Trophoblast cell (in vitro differentiated cells and primary cell): ENCODE data around the gene PDE4B.

ENCODE experiments used
- DNase-seq, 2 donors: peaks; one replicate each; pipeline ENCODE4 v3.0.0-alpha.2; 2016
- H2AFZ ChIP-seq: 2 replicates; pipeline ENCODE4 v1.6.1; 2013; ENCODE audit warnings: low read length, moderate library complexity, mild to moderate bottlenecking; ENCODE audit not compliant: insufficient read depth, poor library complexity
- H2AK5ac ChIP-seq: 2 replicates; pipeline ENCODE4 v1.6.1; 2013; ENCODE audit warnings: mild to moderate bottlenecking, low read length
- H2BK120ac ChIP-seq: 2 replicates; pipeline ENCODE4 v1.6.1; 2013; ENCODE audit warnings: low read length, mild to moderate bottlenecking, moderate library complexity; ENCODE audit not compliant: insufficient read depth, poor library complexity
- H2BK12ac ChIP-seq: 2 replicates; pipeline ENCODE4 v1.6.1; 2013; ENCODE audit warnings: mild to moderate bottlenecking, low read length, moderate library complexity
- H2BK5ac ChIP-seq: 2 replicates; pipeline ENCODE4 v1.6.1; 2013; ENCODE audit warnings: low read length, low read depth, moderate library complexity, mild to moderate bottlenecking; ENCODE audit not compliant: poor library complexity
- H3K14ac ChIP-seq: 2 replicates; pipeline ENCODE4 v1.6.1; 2013; ENCODE audit warnings: mild to moderate bottlenecking, low read length
- H3K18ac ChIP-seq: 2 replicates; pipeline ENCODE4 v1.6.1; 2013; ENCODE audit warnings: mild to moderate bottlenecking, low read length
- H3K23ac ChIP-seq: 2 replicates; pipeline ENCODE4 v1.6.1; 2013; ENCODE audit warnings: low read length
- H3K27ac ChIP-seq: 2 replicates; pipeline ENCODE4 v1.5.1; 2013; ENCODE audit warnings: low read depth, mild to moderate bottlenecking, inconsistent platforms, low read length, moderate library complexity
- H3K27me3 ChIP-seq: 2 replicates; pipeline ENCODE4 v1.6.1; 2013; ENCODE audit warnings: inconsistent platforms, mild to moderate bottlenecking, low read length, moderate library complexity; ENCODE audit not compliant: insufficient read depth
- H3K36me3 ChIP-seq, 2 experiments: 1 replicate in 1 of 2; 2 replicates in 1 of 2; pipeline ENCODE4 v1.6.1; 2013; ENCODE audit warnings: low read length in 2 of 2, mild to moderate bottlenecking in 2 of 2, moderate library complexity in 1 of 2; ENCODE audit not compliant: insufficient read depth in 2 of 2, control insufficient read depth in 1 of 2
- H3K4ac ChIP-seq: 2 replicates; pipeline ENCODE4 v1.6.1; 2013; ENCODE audit warnings: low read depth, mild to moderate bottlenecking, low read length, moderate library complexity
- H3K4me1 ChIP-seq, 2 experiments: 1 replicate in 1 of 2; 2 replicates in 1 of 2; pipeline ENCODE4 v1.6.1; 2013; ENCODE audit warnings: low read length in 2 of 2, mild to moderate bottlenecking in 2 of 2, moderate library complexity in 1 of 2; ENCODE audit not compliant: insufficient read depth in 2 of 2, control insufficient read depth in 1 of 2
- H3K4me2 ChIP-seq: 2 replicates; pipeline ENCODE4 v1.6.1; 2013; ENCODE audit warnings: inconsistent platforms, mild to moderate bottlenecking, low read length, moderate library complexity
- H3K4me3 ChIP-seq: 2 replicates; pipeline ENCODE4 v1.5.1; 2013; ENCODE audit warnings: mild to moderate bottlenecking, low read depth, low read length, inconsistent platforms
- H3K79me1 ChIP-seq: one replicate; pipeline ENCODE4 v1.6.1; 2013; ENCODE audit warnings: low read length
- H3K79me2 ChIP-seq: 2 replicates; pipeline ENCODE4 v1.6.1; 2013; ENCODE audit warnings: low read length, mild to moderate bottlenecking; ENCODE audit not compliant: control insufficient read depth, insufficient read depth, poor library complexity
- H3K9ac ChIP-seq: 2 replicates; pipeline ENCODE4 v1.6.1; 2013; ENCODE audit warnings: mild to moderate bottlenecking, low read length
- H3K9me3 ChIP-seq: 2 replicates; pipeline ENCODE4 v1.6.1; 2013; ENCODE audit warnings: low read depth, mild to moderate bottlenecking, control low read depth, inconsistent platforms, low read length; ENCODE audit not compliant: insufficient read depth
- H4K12ac ChIP-seq: 2 replicates; pipeline ENCODE4 v1.6.1; 2013; ENCODE audit warnings: low read depth, mild to moderate bottlenecking, low read length, moderate library complexity
- H4K8ac ChIP-seq: 2 replicates; pipeline ENCODE4 v1.6.1; 2013; ENCODE audit warnings: low read depth, mild to moderate bottlenecking, low read length, moderate library complexity
- H4K91ac ChIP-seq: one replicate; pipeline ENCODE4 v1.6.1; 2013; ENCODE audit warnings: low read depth, mild to moderate bottlenecking, low read length, moderate library complexity
- WGBS: extraction: QIAGEN DNeasy Blood & Tissue Kit; methylation state at CpG from one replicate; pipeline ENCODE4 v1.1.7; 2013; ENCODE audit warnings: missing lambda C conversion rate; ENCODE audit not compliant: insufficient read length, insufficient coverage; ENCODE audit errors: extremely low coverage; 5-methylcytosine and 5-hydroxymethylcytosine counted together

The PDE4B gene

DNA sequence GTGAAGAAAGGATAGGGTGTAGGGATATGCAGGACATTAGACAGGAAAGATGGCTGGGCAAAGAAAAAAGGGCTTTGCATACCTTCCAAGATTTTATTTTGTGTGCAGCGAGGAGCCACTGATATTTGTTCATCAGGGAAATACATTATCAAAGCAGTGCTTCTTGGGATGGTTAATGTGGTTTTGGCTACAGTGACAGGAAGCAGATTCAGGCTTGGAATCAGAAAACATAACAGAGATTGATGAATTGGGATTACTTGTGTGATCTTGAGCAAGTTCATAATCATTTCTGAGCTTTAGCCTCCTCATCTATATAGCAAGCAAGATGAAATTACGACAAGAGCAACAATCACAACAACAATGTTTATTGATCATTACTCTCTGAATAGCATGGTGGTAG is 492.1 kb downstream of the PDE4B start:
- H2BK120ac ChIP-seq, result no peak overlapping the region
- H3K79me1 ChIP-seq, result no peaks in the 10 kb centered on the region
- H2BK12ac ChIP-seq, result no peak overlapping the region
- no peak overlapping the region for H2AK5ac ChIP-seq
- H3K14ac ChIP-seq, result no peak overlapping the region
- no peaks in the 10 kb centered on the region for H3K4me1 ChIP-seq
- H3K9ac ChIP-seq, result no peak overlapping the region
- H3K4me3 ChIP-seq, result no peak overlapping the region
- no peak overlapping the region for H4K8ac ChIP-seq
- no peak overlapping the region for H2AFZ ChIP-seq
- WGBS, result no CpG with 5 or more reads among the region's 2 CpGs
- H3K79me2 ChIP-seq, result no peaks in the 10 kb centered on the region
- H3K27me3 ChIP-seq, result no peaks in the 10 kb centered on the region
- H3K4me2 ChIP-seq, result no peak overlapping the region
- H3K18ac ChIP-seq, result no peak overlapping the region
- no peak overlapping the region for H4K12ac ChIP-seq
- H3K9me3 ChIP-seq, result no peaks in the 10 kb centered on the region
- H2BK5ac ChIP-seq, result no peak overlapping the region
- no peak overlapping the region for H3K23ac ChIP-seq
- no peak overlapping the region for H4K91ac ChIP-seq
- no peak overlapping the region for H3K27ac ChIP-seq
- no peaks in the 10 kb centered on the region for H3K36me3 ChIP-seq
- DNase-seq, result no peak
- H3K4ac ChIP-seq, result no peak overlapping the region

DNA sequence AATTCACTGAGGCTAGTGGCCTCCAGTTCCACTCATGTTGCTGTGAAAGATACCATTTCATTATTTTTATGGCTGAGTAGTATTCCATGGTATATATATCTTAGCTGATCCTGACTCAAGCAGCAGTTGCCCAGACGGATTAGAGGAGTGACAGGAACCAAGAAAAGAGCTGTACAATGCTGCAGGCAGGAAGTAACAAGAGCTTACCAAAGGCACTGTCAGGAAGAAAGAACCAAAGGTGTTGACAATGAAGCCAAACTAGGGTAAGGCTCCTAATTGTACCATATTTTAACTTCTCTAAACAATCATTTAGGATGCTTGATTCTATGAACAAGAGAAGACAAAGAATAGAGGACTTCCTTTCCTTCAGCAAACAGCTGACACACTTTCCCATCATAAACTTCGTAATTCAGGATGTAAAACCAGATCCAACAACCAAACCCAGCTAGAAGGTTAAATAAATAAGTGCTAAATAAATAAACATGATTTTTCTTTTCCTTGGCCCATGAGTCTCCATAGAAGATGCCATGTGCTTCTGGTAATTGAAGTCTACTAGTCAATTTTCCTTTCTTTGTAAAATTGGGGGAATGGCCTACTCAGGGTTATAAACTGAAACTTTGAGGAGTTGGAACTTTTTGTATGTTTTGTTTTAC is 493.0 kb downstream of the PDE4B start:
- Histone ChIP-seq H2AK5ac (no peak overlapping the region), H3K4me3 (no peak overlapping the region), H3K4ac (no peak overlapping the region), H3K9ac (no peak overlapping the region), H2BK5ac (no peak overlapping the region), H4K91ac (no peak overlapping the region), H3K27ac (no peak overlapping the region), H3K18ac (no peak overlapping the region), H4K8ac (no peak overlapping the region), H3K9me3 (no peaks in the 10 kb centered on the region), H2BK120ac (no peak overlapping the region), H2AFZ (no peak overlapping the region), H3K36me3 (no peaks in the 10 kb centered on the region), H3K23ac (no peak overlapping the region), H3K14ac (no peak overlapping the region), H4K12ac (no peak overlapping the region), H3K79me2 (no peaks in the 10 kb centered on the region), H3K79me1 (no peaks in the 10 kb centered on the region), H3K27me3 (no peaks in the 10 kb centered on the region), H2BK12ac (no peak overlapping the region), H3K4me2 (no peak overlapping the region), H3K4me1 (no peaks in the 10 kb centered on the region)
- WGBS, result no CpG with 5 or more reads among the region's 2 CpGs
- no peak for DNase-seq

DNA sequence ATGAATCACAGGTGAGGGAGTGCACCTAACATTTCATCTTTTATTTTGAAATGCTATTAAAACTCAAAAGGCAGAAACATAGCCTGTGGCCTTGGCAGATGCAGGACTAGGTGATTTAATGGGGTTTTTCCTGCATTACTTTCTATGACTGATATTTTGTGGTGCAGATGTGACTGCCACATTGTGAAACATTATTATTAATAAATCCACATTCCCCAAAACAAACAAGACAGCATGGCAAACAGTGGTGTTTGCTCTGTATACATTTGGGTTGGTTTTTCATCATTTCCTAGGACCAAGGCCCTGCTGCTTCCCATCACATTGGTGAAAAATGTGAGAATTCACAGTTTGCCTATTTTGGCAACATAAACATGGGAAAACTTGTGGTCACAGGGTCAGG is 493.6 kb downstream of the PDE4B start:
- Histone ChIP-seq H3K27me3 (no peaks in the 10 kb centered on the region), H3K18ac (no peak overlapping the region), H2AFZ (no peak overlapping the region), H3K79me2 (no peaks in the 10 kb centered on the region), H3K23ac (no peak overlapping the region), H4K12ac (no peak overlapping the region), H3K36me3 (no peaks in the 10 kb centered on the region), H2BK5ac (no peak overlapping the region), H3K4me2 (no peak overlapping the region), H3K79me1 (no peaks in the 10 kb centered on the region), H3K4ac (no peak overlapping the region), H2AK5ac (no peak overlapping the region), H3K4me3 (no peak overlapping the region), H3K27ac (no peak overlapping the region), H3K9ac (no peak overlapping the region), H3K9me3 (no peaks in the 10 kb centered on the region), H4K91ac (no peak overlapping the region), H3K14ac (no peak overlapping the region), H2BK120ac (no peak overlapping the region), H2BK12ac (no peak overlapping the region), H4K8ac (no peak overlapping the region), H3K4me1 (no peaks in the 10 kb centered on the region)
- no peak for DNase-seq

DNA sequence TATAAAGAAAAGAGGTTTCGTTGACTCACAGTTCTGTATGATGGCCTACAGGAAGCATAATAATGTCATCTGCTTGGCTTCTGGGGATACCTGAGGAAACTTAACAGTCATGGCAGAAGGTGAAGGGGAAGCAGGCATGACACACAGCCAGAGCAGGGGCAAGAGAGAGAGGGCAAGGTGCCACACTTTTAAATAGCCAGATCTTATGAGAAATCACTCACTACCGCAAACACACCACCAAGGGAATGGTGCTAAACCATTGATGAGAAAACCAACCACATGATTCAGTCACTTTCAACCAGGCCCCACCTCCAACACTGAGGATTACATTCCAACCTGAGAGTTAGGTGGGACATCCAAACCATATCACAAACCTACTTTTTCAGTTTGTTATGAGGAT is 495.4 kb downstream of the PDE4B start:
- H3K4me1 ChIP-seq, result no peaks in the 10 kb centered on the region
- no peak overlapping the region for H3K4me3 ChIP-seq
- no peak overlapping the region for H3K4me2 ChIP-seq
- no peaks in the 10 kb centered on the region for H3K27me3 ChIP-seq
- no peak overlapping the region for H2AFZ ChIP-seq
- no peak for DNase-seq
- no peak overlapping the region for H2AK5ac ChIP-seq
- H3K27ac ChIP-seq, result no peak overlapping the region
- WGBS, result no CpG with 5 or more reads among the region's 2 CpGs
- no peak overlapping the region for H3K9ac ChIP-seq
- H3K79me1 ChIP-seq, result no peaks in the 10 kb centered on the region
- H3K79me2 ChIP-seq, result no peaks in the 10 kb centered on the region
- H4K12ac ChIP-seq, result no peak overlapping the region
- no peaks in the 10 kb centered on the region for H3K9me3 ChIP-seq
- no peak overlapping the region for H4K8ac ChIP-seq
- H2BK5ac ChIP-seq, result no peak overlapping the region
- H3K23ac ChIP-seq, result no peak overlapping the region
- no peak overlapping the region for H4K91ac ChIP-seq
- no peak overlapping the region for H2BK120ac ChIP-seq
- no peak overlapping the region for H3K18ac ChIP-seq
- H2BK12ac ChIP-seq, result no peak overlapping the region
- no peak overlapping the region for H3K14ac ChIP-seq
- no peaks in the 10 kb centered on the region for H3K36me3 ChIP-seq
- H3K4ac ChIP-seq, result no peak overlapping the region
